Large intestine (tissue), 3 donors: ENCODE data around the gene USH2A. TPM values are rescaled to one million over a fixed set of nuclear protein-coding genes. Genes with fewer than 3 reads are reported as not detected.

Experiments
- DNase-seq, 2 donors: peaks; one replicate each; pipeline versions ENCODE4 v3.0.0 to v3.0.0-alpha.2; 2013
- H3K27ac ChIP-seq: one replicate; pipeline ENCODE4 v1.5.1; 2013; ENCODE audit warnings: low read length
- H3K27me3 ChIP-seq: 2 replicates; pipeline ENCODE4 v1.6.1; 2013; ENCODE audit warnings: low read length; ENCODE audit not compliant: control insufficient read depth, insufficient read depth
- H3K36me3 ChIP-seq: 2 replicates; pipeline ENCODE4 v1.6.1; 2013; ENCODE audit warnings: low read length; ENCODE audit not compliant: control insufficient read depth, insufficient read depth
- H3K4me1 ChIP-seq: one replicate; pipeline ENCODE4 v1.6.1; 2013; ENCODE audit warnings: low read length; ENCODE audit not compliant: control insufficient read depth, insufficient read depth
- H3K4me3 ChIP-seq: one replicate; pipeline ENCODE4 v1.5.1; 2013; ENCODE audit warnings: low read length
- H3K9me3 ChIP-seq: one replicate; pipeline ENCODE4 v1.6.1; 2013; ENCODE audit warnings: mild to moderate bottlenecking, low read depth, low read length, moderate library complexity; ENCODE audit not compliant: control insufficient read depth
- WGBS: methylation state at CpG from one replicate; pipeline ENCODE4 v1.1.5; 2013; ENCODE audit warnings: low lambda C conversion rate; ENCODE audit not compliant: insufficient coverage; 5-methylcytosine and 5-hydroxymethylcytosine counted together
- polyA plus RNA-seq: library from polyadenylated mRNA; unstranded; fragments of 120-200 nt; gene quantifications from one replicate; pipeline ENCODE4 v1.2.1, GENCODE V29; 2013

Gene USH2A
- polyA plus RNA-seq, 1 donor, result 0.06 TPM

DNA sequence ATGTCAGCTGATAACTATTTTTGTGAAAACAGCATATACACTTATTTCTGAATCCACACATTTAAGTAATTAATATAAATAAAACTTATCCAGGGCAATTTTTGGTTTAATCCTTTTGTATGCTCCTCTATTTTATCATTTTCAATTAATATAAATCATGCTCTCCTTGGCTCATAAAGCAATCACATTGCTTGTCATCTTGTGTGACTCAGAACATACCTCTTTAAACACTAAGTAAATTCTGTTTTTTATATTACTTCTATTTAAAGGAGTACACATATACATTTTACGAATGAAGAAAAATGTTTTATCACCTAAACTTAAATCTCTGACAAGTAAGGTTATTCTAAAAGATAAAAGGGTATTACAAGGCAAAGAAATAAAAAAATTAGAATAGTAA, 175.3 kb downstream of the USH2A start:
- DNase-seq, result no peak
- Histone ChIP-seq H3K27ac (no peak overlapping the region), H3K9me3 (no peaks in the 10 kb centered on the region), H3K4me1 (no peaks in the 10 kb centered on the region), H3K4me3 (no peak overlapping the region), H3K27me3 (no peaks in the 10 kb centered on the region), H3K36me3 (no peaks in the 10 kb centered on the region)
- 50% methylated on average over 1 of the region's 1 CpG for WGBS

DNA sequence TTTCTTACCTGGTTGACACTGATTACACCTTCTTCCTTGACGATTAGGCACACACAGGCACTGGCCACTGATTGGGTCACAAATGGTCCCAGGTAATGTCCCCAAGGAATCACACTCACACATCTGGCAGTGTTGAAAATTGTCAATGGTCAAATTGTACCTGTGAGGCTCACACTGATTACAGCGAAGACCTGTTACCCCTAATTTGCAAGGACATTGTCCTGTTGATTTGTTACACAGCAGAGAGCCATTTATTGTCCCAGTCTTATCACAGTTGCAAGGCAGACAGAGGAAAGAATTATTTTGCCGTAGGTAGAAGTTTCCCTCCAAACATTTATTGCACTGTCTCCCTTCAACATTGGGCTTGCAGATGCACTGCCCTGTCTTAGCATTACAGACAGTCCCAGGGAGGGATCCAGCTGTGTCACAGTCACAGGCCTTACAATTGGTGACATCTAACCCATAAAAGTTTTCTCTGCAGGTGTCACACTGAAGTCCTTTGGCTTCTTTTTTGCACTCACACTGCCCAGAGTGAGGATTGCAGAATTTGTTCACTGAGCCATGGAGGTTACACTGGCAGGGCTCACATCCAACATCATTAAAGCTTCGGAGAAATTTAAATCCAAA, 176.6 kb downstream of the USH2A start:
- no peak for DNase-seq
- Histone ChIP-seq H3K9me3 (no peaks in the 10 kb centered on the region), H3K27me3 (no peaks in the 10 kb centered on the region), H3K27ac (no peak overlapping the region), H3K4me1 (no peaks in the 10 kb centered on the region), H3K4me3 (no peak overlapping the region), H3K36me3 (no peaks in the 10 kb centered on the region)
- WGBS, result 100% methylated on average over 1 of the region's 4 CpGs

DNA sequence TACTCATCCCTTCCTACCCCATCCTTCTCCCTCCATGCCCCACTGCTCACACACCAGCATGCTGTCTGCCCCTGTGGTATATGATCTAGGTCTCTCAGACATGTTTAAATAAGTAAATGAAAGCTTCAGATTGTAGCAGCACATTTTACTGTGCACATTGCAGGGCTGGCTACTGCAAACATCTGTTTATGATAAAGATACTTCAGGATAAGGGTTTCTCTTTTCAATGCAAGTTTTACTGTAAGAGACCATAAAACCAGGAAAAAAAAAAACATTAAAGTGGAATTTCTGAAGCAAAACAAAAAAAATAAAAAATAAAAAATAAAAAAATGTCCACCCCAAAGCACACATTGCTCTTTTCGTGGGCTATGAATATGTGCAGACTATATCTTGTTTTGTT, 184.4 kb downstream of the USH2A start:
- WGBS, result no CpG with 5 or more reads among the region's 1 CpG
- Histone ChIP-seq H3K4me3 (no peak overlapping the region), H3K27ac (no peak overlapping the region)

DNA sequence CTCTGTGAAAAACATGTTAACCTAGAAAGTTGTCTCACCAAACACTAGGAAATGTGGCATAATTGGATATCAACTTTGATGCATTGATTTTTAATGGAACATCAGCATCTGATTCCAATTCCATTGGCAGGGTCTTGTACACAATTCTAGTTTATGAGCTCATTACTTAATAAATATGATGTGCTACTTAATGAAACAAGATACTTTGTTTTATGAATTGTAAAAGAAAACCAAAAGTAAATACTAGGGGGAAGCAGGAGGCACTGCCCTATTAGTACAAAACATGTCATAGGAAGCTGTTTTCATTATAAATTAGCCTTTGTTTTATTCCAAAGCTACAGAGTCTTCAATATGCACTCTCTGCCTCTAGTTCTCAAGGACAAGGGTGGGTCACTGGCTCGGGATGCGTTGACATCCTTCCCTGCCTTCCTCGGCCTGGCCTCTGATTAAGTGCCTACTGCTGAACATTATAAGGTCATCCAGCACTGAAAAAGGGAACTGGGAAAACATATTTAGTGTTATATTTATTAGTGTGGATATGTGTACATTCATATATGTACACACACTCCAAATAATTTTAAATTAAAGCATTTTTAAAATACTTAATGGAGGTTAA, 185.2 kb downstream of the USH2A start:
- no peaks in the 10 kb centered on the region for H3K9me3 ChIP-seq
- H3K27ac ChIP-seq, result no peak overlapping the region
- no peak for DNase-seq
- H3K27me3 ChIP-seq, result no peaks in the 10 kb centered on the region
- no CpG with 5 or more reads among the region's 3 CpGs for WGBS
- H3K36me3 ChIP-seq, result no peaks in the 10 kb centered on the region
- H3K4me3 ChIP-seq, result no peak overlapping the region
- no peaks in the 10 kb centered on the region for H3K4me1 ChIP-seq

More for the DNA sequence above, 184.4 kb downstream of the USH2A start:
- no peaks in the 10 kb centered on the region for H3K36me3 ChIP-seq
- no peaks in the 10 kb centered on the region for H3K4me1 ChIP-seq
- H3K27me3 ChIP-seq, result no peaks in the 10 kb centered on the region
- no peak for DNase-seq
- no peaks in the 10 kb centered on the region for H3K9me3 ChIP-seq

DNA sequence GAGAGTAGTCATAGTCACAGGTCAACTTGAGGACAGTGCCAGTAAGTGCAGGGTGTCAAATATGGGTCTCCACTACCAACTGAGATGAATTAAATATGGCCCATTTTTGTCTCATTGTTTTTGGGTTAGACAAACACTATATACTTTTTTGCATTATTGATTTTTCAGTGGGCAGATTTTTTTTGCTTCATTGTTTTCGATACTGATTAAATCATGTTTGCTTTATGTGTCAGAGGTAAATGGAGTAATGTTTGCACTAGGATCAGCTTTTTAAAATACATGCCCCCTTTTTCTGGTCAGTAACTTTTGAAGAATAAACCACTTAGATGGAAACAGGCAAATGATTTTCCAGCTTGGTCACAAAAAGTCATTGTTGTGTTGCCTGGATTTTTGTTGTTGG, 199.0 kb downstream of the USH2A start:
- H3K4me1 ChIP-seq, result no peaks in the 10 kb centered on the region
- H3K9me3 ChIP-seq, result no peaks in the 10 kb centered on the region
- H3K27me3 ChIP-seq, result no peaks in the 10 kb centered on the region
- no peak overlapping the region for H3K4me3 ChIP-seq
- DNase-seq, result no peak
- WGBS, result no CpG with 5 or more reads among the region's 1 CpG
- H3K36me3 ChIP-seq, result no peaks in the 10 kb centered on the region
- H3K27ac ChIP-seq, result no peak overlapping the region

DNA sequence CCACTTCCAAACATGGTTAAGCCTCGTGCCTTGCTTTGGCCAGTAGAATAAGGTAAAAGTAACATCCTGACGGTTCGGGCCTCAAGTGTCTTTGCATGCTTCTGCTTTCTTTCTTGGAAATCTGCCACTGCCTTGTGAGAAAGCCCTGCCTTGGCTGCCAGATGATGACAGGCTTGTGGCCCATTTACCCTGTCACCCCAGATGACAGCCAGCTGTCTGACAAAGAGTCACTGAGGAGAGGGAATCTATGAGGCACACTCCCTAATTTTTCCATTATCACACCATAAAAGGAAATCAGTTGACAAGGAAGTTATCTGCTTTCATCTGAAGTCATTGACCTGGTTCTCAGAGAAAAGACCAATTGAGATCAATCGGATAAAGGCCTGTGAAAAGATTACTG, 199.8 kb downstream of the USH2A start:
- Histone ChIP-seq H3K27me3 (no peaks in the 10 kb centered on the region), H3K27ac (no peak overlapping the region), H3K9me3 (no peaks in the 10 kb centered on the region), H3K4me1 (no peaks in the 10 kb centered on the region), H3K4me3 (no peak overlapping the region), H3K36me3 (no peaks in the 10 kb centered on the region)
- no CpG with 5 or more reads among the region's 4 CpGs for whole genome bisulfite sequencing
- peak; percentile 2 to 8 for DNase-seq

DNA sequence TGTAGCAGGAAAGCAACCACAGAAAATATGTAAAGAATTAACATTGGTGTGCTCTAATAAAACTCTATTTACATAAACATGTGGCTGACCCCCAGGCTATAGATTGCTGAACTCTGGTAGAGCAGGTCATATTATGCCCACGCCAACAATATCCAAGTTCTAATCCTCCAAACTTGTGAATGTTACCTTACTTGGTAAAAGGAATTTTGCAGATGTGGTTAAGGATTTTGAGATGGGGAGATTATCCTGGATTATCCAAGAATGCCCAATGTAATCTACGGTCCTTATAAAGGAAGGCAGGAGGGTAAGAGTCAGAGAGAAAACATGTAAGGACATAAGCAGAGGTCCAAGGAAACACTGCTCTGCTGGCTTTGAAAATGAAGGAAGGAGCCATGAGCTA, 201.0 kb downstream of the USH2A start:
- H3K36me3 ChIP-seq, result no peaks in the 10 kb centered on the region
- H3K4me3 ChIP-seq, result no peak overlapping the region
- H3K4me1 ChIP-seq, result no peaks in the 10 kb centered on the region
- no CpG with 5 or more reads among the region's 2 CpGs for WGBS
- DNase-seq, result no peak
- H3K27ac ChIP-seq, result no peak overlapping the region
- H3K9me3 ChIP-seq, result no peaks in the 10 kb centered on the region
- H3K27me3 ChIP-seq, result no peaks in the 10 kb centered on the region

DNA sequence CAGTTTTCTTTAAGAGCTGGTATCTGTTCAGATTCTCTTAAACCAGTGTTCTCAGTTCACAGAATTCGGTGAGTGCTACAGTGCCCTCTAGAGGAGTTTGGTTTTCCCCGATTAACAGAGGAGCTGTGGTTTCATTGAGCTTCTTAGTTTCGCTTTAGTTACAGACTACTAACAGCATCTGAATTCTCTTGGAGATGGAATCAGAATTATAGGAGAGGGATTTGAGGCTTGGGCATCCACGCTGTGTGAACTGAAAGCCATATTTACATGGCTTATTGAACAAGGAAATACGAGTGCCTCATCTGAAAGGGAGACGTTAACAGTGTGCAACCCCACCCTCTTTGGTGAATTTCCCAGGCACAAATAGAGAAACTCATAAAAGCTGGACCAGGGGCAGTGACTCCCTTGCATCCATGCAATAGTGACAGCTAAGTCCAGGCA, 202.0 kb downstream of the USH2A start:
- H3K4me3 ChIP-seq, result no peak overlapping the region
- H3K27ac ChIP-seq, result no peak overlapping the region
- no peaks in the 10 kb centered on the region for H3K4me1 ChIP-seq
- H3K36me3 ChIP-seq, result no peaks in the 10 kb centered on the region
- no peaks in the 10 kb centered on the region for H3K9me3 ChIP-seq
- DNase-seq, result peak; percentile 42 to 63
- no CpG with 5 or more reads among the region's 6 CpGs for WGBS
- H3K27me3 ChIP-seq, result no peaks in the 10 kb centered on the region

DNA sequence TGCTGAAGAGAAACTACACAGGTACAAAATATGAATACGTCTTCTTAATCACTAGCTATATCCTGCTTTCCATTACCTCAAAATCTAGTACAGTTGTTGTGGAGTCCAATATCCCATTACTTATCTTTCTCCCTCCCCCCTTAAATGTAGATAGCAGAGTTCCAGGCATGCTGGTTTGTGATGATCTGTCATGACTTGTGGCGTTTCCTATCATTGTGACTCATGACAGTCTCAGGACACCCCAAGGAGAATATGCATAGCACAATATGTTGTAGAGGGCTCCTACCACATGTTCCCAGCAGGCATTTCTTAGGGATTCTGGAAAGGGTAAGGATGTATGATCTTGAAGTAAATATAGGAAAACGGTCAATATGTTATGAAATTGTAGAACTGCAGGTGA, 206.9 kb downstream of the USH2A start:
- H3K27me3 ChIP-seq, result no peaks in the 10 kb centered on the region
- no peak overlapping the region for H3K4me3 ChIP-seq
- H3K9me3 ChIP-seq, result no peaks in the 10 kb centered on the region
- no peaks in the 10 kb centered on the region for H3K36me3 ChIP-seq
- no peak for DNase-seq
- no peaks in the 10 kb centered on the region for H3K4me1 ChIP-seq
- WGBS, result 92% methylated on average over 1 of the region's 3 CpGs
- H3K27ac ChIP-seq, result no peak overlapping the region

DNA sequence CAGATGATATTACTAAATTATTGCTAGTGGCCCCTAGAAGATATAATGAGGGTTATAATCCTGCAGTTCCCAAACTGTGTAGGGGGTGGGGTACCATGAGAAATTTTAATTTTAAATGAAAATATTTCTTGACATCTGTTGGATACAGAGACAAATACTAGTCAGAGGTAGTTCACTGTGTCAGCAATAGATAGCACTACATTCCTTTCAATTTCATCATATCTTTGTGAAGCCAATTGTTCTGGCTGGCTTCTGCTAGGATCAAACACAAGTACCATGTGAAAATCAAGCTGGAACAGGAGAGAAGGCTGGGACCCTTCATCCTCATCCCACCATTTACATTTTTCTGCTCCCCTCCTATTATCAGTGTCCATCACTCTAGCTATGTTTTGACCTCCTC, 208.1 kb downstream of the USH2A start:
- no peak for DNase-seq
- H3K27ac ChIP-seq, result no peak overlapping the region
- H3K27me3 ChIP-seq, result no peaks in the 10 kb centered on the region
- H3K4me1 ChIP-seq, result no peaks in the 10 kb centered on the region
- no peaks in the 10 kb centered on the region for H3K36me3 ChIP-seq
- H3K9me3 ChIP-seq, result no peaks in the 10 kb centered on the region
- no peak overlapping the region for H3K4me3 ChIP-seq

DNA sequence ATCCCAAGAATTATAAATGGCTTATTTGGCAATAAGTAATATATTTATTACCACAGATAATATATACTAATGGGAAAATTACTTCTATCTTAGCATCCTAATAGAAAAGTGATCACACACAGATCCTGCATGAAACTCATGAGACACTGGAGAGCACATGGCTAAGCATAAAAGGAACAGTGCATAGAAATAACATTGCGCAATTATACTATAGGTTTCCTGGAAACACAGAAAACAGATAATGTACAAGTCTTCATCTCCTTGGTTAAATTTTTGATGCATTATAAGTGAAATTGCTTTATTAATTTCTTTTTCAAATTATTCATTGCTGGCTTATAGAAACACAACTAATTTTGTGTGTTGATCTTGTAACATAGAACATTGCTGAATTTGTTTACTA, 210.4 kb downstream of the USH2A start:
- WGBS, result 100% methylated on average over 1 of the region's 1 CpG

More for the DNA sequence above, 210.4 kb downstream of the USH2A start:
- no peaks in the 10 kb centered on the region for H3K4me1 ChIP-seq
- no peaks in the 10 kb centered on the region for H3K9me3 ChIP-seq
- DNase-seq, result no peak
- no peak overlapping the region for H3K27ac ChIP-seq
- no peaks in the 10 kb centered on the region for H3K36me3 ChIP-seq
- H3K4me3 ChIP-seq, result no peak overlapping the region
- no peaks in the 10 kb centered on the region for H3K27me3 ChIP-seq
